Caco-2 (cell line): ENCODE results near the gene RNF6. TPM values are rescaled to one million over a fixed set of nuclear protein-coding genes. Genes with fewer than 3 reads are reported as not detected.

Experiments
- BruUV-seq: library from RNA; stranded (reverse); fragments of 400-500 nt; replicated peaks from 2 replicates; lab custom pipeline; 2021; lab: Mats Ljungman, UMichigan
- CTCF ChIA-PET: fragments of 300-600 bp; sonication (Branson Sonifier 250); formaldehyde crosslinking; loops from one replicate; lab custom pipeline; 2022; ENCODE audit warnings: antibody characterized with exemption; lab: Charles Lee
- POLR2A ChIA-PET: fragments of 300-600 bp; sonication (Branson Sonifier 250); formaldehyde crosslinking; loops from one replicate; lab custom pipeline; 2022; ENCODE audit warnings: antibody characterized with exemption; lab: Charles Lee
- DNase-seq, 2 experiments: peaks; one replicate each; pipeline versions ENCODE4 v3.0.0 to v3.0.0-alpha.2; 2020 to 2022
- H3K27me3 ChIP-seq: replicated peaks from 2 replicates; pipeline ENCODE4 v1.6.0; 2011; ENCODE audit warnings: low read length; ENCODE audit not compliant: control insufficient read depth, insufficient read depth
- H3K36me3 ChIP-seq: 2 replicates; pipeline ENCODE4 v1.5.1; 2011; ENCODE audit warnings: low read length; ENCODE audit not compliant: control insufficient read depth, insufficient read depth
- H3K4me1 ChIP-seq: fragments of 250-450 bp; sonication (Bioruptor Pico); 2 replicates; pipeline ENCODE4 v1.5.1; 2020; ENCODE audit warnings: mild to moderate bottlenecking
- H3K4me3 ChIP-seq: 2 replicates; pipeline ENCODE4 v1.5.1; 2011; ENCODE audit warnings: low read depth, mild to moderate bottlenecking, control low read depth, low read length
- H3K9me3 ChIP-seq: fragments of 250-450 bp; sonication (Bioruptor Pico); 2 replicates; pipeline ENCODE4 v1.5.1; 2020; ENCODE audit warnings: mild to moderate bottlenecking, moderate library complexity
- H3K27ac Mint-ChIP-seq: one replicate; pipeline ENCODE4 v1.8.0; 2022; ENCODE audit warnings: mixed read lengths; ENCODE audit not compliant: unreplicated experiment
- H3K27me3 Mint-ChIP-seq: one replicate; pipeline ENCODE4 v1.8.0; 2022; ENCODE audit warnings: mixed read lengths; ENCODE audit not compliant: insufficient read depth, unreplicated experiment
- H3K36me3 Mint-ChIP-seq: one replicate; pipeline ENCODE4 v1.8.0; 2022; ENCODE audit warnings: mild to moderate bottlenecking, mixed read lengths; ENCODE audit not compliant: insufficient read depth, unreplicated experiment
- H3K4me1 Mint-ChIP-seq: one replicate; pipeline ENCODE4 v1.8.0; 2022; ENCODE audit warnings: low read depth, mixed read lengths; ENCODE audit not compliant: unreplicated experiment
- H3K4me3 Mint-ChIP-seq: one replicate; pipeline ENCODE4 v1.8.0; 2022; ENCODE audit warnings: mild to moderate bottlenecking, moderate library complexity, mixed read lengths; ENCODE audit not compliant: unreplicated experiment
- H3K9me3 Mint-ChIP-seq: one replicate; pipeline ENCODE4 v1.8.0; 2022; ENCODE audit warnings: mixed read lengths; ENCODE audit not compliant: unreplicated experiment
- CTCF ChIP-seq, 2 experiments: fragments of 200-600 bp in 1 of 2; IDR thresholded peaks; 1 replicate in 1 of 2; 2 replicates in 1 of 2; pipeline versions ENCODE4 v1.5.1 to v1.8.0; 2011 to 2022; ENCODE audit warnings: antibody characterized with exemption in 1 of 2, control low read depth in 1 of 2, inconsistent platforms in 1 of 2, low read depth in 1 of 2, low read length in 1 of 2, mild to moderate bottlenecking in 1 of 2, moderate library complexity in 1 of 2; ENCODE audit not compliant: insufficient read depth in 1 of 2, severe bottlenecking in 1 of 2, unreplicated experiment in 1 of 2
- intact Hi-C: fragments of 100-400 bp; cut with micrococcal nuclease; formaldehyde crosslinking; loops from one replicate; pipeline ENCODE4 v1.10.0; 2022; ENCODE audit not compliant: unreplicated experiment
- total RNA-seq: library from RNA; stranded (reverse); gene quantifications from 2 replicates; pipeline ENCODE4 v1.2.3, GENCODE V29; 2022

Gene RNF6
- total RNA-seq, 1 experiment from 2014 or later = 41.4 TPM

- H3K9me3 Mint-ChIP-seq = no peaks in the 10 kb centered on the region
- Histone ChIP-seq H3K4me1 (peaks cover 5% of the 10 kb centered on the region; the same call in 1 of the 2 replicates), H3K9me3 (no peaks in the 10 kb centered on the region), H3K36me3 (no peaks in the 10 kb centered on the region), H3K4me3 (no peak overlapping the region), H3K27me3 (no peaks in the 10 kb centered on the region)
- intact Hi-C loops = no loop called here
- DNase-seq = no peak
- no peak for TF ChIP-seq CTCF (IDR thresholded peaks at IDR 0.05; ENCODE audit: insufficient read depth in 1 of 2, low read depth in 1 of 2, low read length in 1 of 2, severe bottlenecking in 1 of 2, unreplicated experiment in 1 of 2)
- no peaks in the 10 kb centered on the region for H3K4me1 Mint-ChIP-seq
- no peak overlapping the region for H3K27ac Mint-ChIP-seq
- H3K36me3 Mint-ChIP-seq = peaks cover 7% of the 10 kb centered on the region
- POLR2A ChIA-PET = no interaction called here
- no peaks in the 10 kb centered on the region for H3K27me3 Mint-ChIP-seq
- no peak overlapping the region for H3K4me3 Mint-ChIP-seq
- BruUV-seq = no TSS peak
- CTCF ChIA-PET = no interaction called here
Measured at GRCh38 chr13:26249551-26249950, 27.4 kb upstream of the RNF6 start.

GRCh38 chr13:26247608-26248007 lies 25.5 kb upstream of the RNF6 start:
- Mint-ChIP-seq H3K4me3 (no peak overlapping the region), H3K27me3 (no peaks in the 10 kb centered on the region), H3K4me1 (no peaks in the 10 kb centered on the region), H3K36me3 (no peaks in the 10 kb centered on the region), H3K27ac (no peak overlapping the region), H3K9me3 (no peaks in the 10 kb centered on the region)
- DNase-seq = no peak
- CTCF ChIA-PET = no interaction called here
- H3K9me3 ChIP-seq = peaks cover 3% of the 10 kb centered on the region
- H3K36me3 ChIP-seq = no peaks in the 10 kb centered on the region
- TF ChIP-seq CTCF (IDR thresholded peaks at IDR 0.05; ENCODE audit: insufficient read depth in 1 of 2, low read depth in 1 of 2, low read length in 1 of 2, severe bottlenecking in 1 of 2, unreplicated experiment in 1 of 2) = no peak
- POLR2A ChIA-PET = no interaction called here
- H3K27me3 ChIP-seq = no peaks in the 10 kb centered on the region
- H3K4me3 ChIP-seq = no peak overlapping the region
- intact Hi-C loops = no loop called here
- no TSS peak for BruUV-seq
- H3K4me1 ChIP-seq = peaks cover 5% of the 10 kb centered on the region; the same call in 1 of the 2 replicates

- H3K4me3 ChIP-seq = no peak overlapping the region
- Mint-ChIP-seq H3K9me3 (no peaks in the 10 kb centered on the region), H3K36me3 (no peaks in the 10 kb centered on the region), H3K27ac (no peak overlapping the region), H3K4me1 (no peaks in the 10 kb centered on the region), H3K27me3 (no peaks in the 10 kb centered on the region), H3K4me3 (no peak overlapping the region)
- peaks cover 5% of the 10 kb centered on the region; the same call in 1 of the 2 replicates for H3K4me1 ChIP-seq
- H3K36me3 ChIP-seq = no peaks in the 10 kb centered on the region
- ChIA-PET CTCF (no interaction called here), POLR2A (no interaction called here)
- H3K27me3 ChIP-seq = no peaks in the 10 kb centered on the region
- no peak for TF ChIP-seq CTCF (IDR thresholded peaks at IDR 0.05; ENCODE audit: insufficient read depth in 1 of 2, low read depth in 1 of 2, low read length in 1 of 2, severe bottlenecking in 1 of 2, unreplicated experiment in 1 of 2)
- intact Hi-C loops = no loop called here
- H3K9me3 ChIP-seq = peaks cover 8% of the 10 kb centered on the region
- BruUV-seq = no TSS peak
- no peak for DNase-seq
Measured at GRCh38 chr13:26247011-26247410, 24.9 kb upstream of the RNF6 start.
